Inflammatory macrophage (primary cell): ENCODE data around the gene KIAA1671.

Experiments used
- DNase-seq, 2 donors: peaks; one replicate each; pipeline ENCODE4 v3.0.0-alpha.2; 2020 to 2022

Gene KIAA1671

GRCh38 chr22:25120761-25121212 lies 168.3 kb downstream of the KIAA1671 start:
- no peak for DNase-seq

DNA sequence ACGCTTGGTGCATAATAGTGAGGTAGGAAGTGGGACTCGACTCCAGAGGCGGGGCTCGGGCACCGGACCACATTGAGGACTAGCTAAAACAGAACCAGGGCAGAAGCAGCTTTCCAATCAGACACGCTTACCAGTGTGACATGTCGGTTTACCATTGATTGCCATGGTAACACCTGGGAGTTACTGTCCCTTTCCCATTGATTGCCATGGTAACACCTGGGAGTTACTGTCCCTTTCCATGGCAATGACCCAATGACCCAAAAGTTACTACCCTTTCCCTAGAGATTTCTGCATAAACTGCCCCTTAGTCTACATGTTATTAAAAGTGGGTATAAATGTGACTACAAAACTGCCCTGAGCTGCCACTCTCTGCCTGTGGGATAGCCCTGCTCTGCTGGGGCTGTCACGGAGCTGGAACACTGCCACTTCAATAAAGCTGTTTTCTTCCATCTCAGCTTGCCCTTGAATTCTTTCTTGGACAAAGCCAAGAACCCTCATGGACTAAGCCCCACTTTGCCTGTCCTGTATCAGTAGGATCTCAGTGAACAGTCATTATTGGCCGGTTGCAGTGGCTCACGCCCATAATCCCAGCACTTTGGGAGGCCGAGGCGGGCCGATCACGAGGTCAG lies 169.7 kb downstream of the KIAA1671 start:
- DNase-seq = no peak

GRCh38 chr22:25123677-25124076 lies 171.2 kb downstream of the KIAA1671 start:
- no peak for DNase-seq

DNA sequence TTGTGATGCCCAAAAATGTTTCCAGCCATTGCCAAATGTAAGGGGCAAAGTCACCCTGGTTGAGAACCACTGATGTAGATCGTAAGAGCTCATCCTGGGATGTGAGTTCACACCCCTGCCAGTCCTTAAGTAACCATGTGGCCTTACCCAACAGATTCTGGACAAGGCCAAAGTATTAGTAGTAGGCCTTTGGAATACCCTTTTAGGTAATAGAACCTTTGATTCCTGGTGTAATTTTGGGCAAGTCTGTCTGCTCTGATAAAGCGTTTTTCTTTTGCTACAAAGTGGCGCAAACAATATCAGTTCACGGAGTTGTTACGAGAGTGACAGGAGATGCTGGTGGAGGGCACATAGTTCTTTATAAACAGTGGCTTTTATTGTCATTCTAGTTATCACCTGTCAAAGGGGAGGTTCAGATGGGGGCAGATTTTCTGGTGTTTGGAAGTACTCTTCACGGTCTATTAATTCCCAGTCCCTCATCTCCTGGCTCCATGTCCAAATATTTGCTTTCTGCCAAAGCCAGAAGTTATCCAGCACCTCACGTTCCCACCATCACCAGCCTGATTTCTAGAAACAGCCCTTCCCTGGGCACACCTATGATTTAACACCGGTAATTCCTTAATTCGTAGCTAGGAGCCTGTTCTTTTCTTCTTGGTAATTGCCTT lies 173.3 kb downstream of the KIAA1671 start:
- no peak for DNase-seq

GRCh38 chr22:25126510-25126909 lies 174.0 kb downstream of the KIAA1671 start:
- no peak for DNase-seq

DNA sequence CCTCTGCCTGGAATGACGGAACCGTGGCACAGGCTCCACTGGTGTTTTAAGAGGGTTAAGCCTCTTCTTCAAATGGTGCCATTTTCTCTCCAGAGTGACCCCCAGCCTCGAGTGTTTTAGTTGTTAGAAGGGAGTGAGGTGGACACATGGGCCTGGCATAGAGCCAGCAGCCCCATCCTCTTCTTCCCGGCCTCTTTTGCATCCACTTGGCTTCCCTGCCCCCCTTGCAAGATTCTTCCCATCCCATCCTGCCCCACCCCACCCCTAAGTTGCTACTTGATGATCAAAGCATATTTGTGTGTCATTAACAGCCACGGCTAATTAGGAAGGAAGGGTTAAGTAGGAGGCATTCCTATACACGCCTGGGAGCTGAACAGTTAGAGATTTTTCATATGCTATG lies 174.8 kb downstream of the KIAA1671 start:
- DNase-seq = no peak

GRCh38 chr22:25130462-25130861 lies 177.9 kb downstream of the KIAA1671 start:
- DNase-seq = no peak

GRCh38 chr22:25131198-25131887 lies 178.8 kb downstream of the KIAA1671 start:
- no peak for DNase-seq

DNA sequence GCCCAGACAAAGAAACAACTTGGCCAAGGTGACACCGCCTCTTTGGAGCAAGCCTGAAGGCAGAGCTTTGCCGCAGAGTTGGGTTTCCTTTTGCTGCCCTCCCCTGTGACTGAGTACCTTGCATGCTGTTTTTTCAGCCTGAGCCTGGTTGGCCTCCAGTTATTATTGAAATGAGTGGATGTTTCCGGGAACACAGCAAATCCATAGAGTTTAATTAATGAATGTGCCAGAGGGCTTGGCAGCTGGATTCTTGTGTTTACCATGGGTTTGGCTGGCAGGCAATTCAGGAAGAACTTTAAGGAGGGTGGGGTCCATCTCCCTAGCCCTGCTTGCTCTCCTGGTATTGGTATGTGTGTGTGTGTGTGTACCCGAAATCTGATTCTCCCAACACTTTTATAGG lies 181.5 kb downstream of the KIAA1671 start:
- no peak for DNase-seq

- no peak for DNase-seq
Measured at GRCh38 chr22:25134451-25134850, 181.9 kb downstream of the KIAA1671 start.

DNA sequence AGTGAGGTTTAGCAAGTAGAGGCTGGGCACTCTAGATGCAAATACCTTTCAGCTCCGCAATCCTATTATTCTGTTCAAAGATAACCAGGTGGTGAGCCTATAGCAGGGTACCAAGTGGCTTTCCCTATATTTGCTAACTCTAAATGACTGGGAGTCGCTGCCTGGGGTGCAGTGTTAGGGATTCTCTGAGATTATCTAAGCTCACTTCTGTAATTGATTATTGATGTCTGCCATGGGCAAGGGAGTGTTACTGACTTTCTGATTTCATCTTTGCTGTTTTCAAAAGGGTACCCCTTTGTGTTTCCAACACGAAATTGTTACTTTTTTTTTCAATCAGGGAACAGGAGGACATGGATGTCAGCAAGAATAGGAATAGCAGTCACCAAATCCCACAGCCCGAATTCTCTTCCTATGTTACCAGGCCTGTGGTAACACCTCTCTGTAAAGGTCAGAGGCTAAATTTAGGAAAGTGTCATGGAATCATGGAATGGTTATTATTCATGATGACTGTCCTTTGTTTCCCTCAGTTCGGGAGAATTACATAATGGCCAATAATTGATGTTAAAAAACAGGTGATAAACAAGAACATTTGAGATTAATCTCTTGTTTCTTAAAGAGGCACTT lies 184.5 kb downstream of the KIAA1671 start:
- DNase-seq = no peak

DNA sequence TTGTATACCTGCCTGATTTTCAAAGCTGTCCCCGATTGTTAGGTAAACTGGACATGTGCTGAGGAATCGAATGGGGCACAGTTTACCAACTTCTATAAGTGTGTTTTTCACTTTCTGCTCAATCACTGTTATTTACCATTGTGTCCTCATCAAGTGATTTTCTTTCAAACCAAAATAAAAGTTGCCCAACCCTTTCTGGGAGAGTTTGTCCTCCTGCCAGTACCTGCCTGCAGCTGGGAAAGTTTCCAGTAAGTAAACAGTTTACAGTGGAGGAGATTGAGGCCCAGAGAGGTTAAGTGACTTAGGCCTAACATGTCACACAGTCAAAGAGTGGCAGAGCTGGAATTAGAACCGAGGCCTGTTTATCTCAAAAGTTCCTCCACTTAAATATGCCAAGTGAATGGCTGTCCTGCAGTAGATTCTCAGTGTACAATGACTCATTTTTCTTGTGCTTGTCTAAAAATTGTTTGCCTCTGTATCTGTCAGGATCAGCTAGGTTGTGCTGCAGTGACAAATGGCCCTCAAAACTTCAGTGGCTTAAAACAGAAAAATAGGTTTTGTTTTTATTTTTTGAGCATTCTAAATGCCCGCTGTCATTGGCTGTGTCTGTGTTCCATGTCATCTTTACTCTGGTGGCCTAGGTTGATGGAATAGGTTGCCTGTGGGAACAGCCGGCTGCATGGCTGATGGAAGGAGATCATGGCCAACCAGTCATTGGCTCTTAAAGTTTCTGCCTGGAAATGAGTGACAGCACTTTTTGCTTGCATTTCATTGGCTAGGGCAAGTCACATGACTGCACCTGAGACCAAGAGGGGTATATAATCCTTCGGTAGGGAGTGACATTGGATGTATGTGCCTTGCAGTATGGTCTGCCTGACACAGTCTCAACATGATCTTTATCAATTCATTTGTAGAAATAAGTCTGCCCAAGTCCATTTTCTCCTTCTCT lies 185.3 kb downstream of the KIAA1671 start:
- DNase-seq = peak in 1 of 2 donors; percentile 7

DNA sequence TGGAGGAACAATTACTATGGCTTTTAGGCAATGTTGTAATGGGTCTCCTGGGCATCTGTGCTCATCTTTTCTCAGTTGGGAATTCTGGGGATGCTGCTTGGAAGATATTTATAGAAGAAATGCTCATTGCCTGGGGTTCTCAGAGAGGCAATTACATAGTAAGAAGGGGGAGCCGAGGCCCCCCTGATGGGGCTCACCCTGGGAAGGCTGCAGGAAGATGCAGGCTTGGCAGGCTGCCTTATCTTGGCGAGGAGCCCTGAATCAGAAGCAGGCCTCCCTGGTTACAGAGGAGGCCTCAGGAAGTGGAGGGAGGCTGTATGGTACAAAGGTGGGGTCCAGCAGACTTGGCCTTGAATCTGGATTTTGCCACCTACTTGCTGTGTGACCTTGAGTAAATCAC lies 186.5 kb downstream of the KIAA1671 start:
- DNase-seq = no peak

DNA sequence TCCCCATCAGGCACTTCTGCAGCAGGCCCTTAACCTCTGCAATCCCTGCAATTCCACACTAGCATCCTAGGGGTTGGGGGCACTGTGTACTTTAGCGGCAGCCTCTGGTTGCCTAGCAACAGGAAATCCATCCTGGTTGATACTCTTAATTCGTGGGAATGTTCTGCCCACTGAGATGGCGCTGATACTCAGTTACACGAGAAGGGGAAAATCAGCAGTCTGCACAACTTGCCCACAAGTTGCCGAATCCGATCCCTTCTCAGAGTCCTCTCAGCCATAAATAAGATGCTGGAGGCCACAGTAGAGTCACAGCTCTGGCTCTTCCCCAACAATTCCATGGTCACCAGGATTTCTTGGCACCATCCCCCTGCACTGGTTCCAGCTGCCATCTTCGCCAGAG lies 189.6 kb downstream of the KIAA1671 start:
- no peak for DNase-seq

- no peak for DNase-seq
Measured at GRCh38 chr22:25143156-25144076, 190.9 kb downstream of the KIAA1671 start.

- no peak for DNase-seq
Measured at GRCh38 chr22:25144522-25144921, 192.0 kb downstream of the KIAA1671 start.

DNA sequence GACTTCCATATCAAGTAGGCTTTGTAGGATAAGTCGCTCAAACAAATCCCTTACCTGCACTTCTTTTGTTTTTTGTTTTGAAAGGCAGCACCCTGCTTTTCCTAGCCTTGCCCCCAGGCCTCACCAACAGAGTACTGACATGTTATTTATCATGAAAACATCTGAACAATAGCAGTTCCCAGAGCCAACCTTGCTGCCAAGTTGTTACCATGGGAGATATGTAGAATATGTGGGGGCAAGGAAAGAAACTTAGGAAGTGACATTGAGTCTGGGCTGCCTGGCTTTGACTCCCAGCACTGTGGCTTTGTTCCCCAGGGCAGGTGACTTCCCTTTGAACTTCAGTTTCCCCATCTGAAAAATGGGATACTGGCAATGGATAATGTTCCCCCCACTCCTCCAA lies 193.8 kb downstream of the KIAA1671 start:
- DNase-seq = no peak

- DNase-seq = no peak
Measured at GRCh38 chr22:25146906-25147641, 194.6 kb downstream of the KIAA1671 start.

GRCh38 chr22:25147642-25147928 lies 195.1 kb downstream of the KIAA1671 start:
- no peak for DNase-seq

DNA sequence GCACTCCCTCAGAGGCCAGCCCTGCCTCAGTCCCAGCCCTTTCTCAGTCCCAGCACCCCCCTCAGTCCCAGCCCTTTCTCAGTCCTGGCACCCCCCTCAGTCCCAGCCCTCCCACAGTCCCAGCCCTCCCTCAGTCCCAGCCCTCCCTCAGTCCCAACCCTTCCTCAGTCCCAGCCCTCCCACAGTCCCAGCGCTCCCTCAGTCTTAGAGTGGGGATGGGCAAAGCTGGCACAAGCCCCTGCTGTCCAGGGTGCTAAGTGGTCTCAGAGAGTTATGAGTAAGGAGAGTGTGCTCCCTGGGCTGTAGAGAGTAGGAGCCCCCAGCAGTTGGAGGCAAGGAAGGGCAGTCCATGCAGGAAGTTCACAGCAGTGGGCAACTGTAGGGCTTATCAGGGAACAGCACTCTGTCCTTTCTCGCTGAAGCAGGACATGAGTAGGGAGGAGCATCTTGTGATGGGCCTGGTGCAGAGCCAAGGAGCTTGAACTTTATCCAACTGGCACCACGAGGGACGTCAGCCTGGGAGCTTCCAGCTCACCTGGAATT lies 195.7 kb downstream of the KIAA1671 start:
- DNase-seq = no peak
